Activated naive CD8-positive, alpha-beta T cell treated with anti-CD3 and anti-CD28 coated beads, Interleukin-2, amount 50 U/mL, for 24 hours (primary cell): ENCODE data around the gene HYI.
A peak's percentile ranks its signal among the peaks of the same experiment; 100 is the strongest.

Experiments
- ATAC-seq: fragments of 150-1000 bp; cut with Tn5 transposase; one replicate; pipeline ENCODE4 v1.10.0; 2021
- DNase-seq: peaks from one replicate; pipeline ENCODE4 v3.0.0; 2021
- H3K27ac Mint-ChIP-seq: one replicate; pipeline ENCODE4 v1.8.0; 2021; ENCODE audit warnings: mild to moderate bottlenecking, mixed read lengths
- H3K27me3 Mint-ChIP-seq: one replicate; pipeline ENCODE4 v1.8.0; 2021; ENCODE audit warnings: mixed read lengths
- H3K36me3 Mint-ChIP-seq: one replicate; pipeline ENCODE4 v1.8.0; 2021; ENCODE audit warnings: low read depth, mixed read lengths
- H3K4me1 Mint-ChIP-seq: one replicate; pipeline ENCODE4 v1.8.0; 2021; ENCODE audit warnings: mixed read lengths
- H3K4me3 Mint-ChIP-seq: one replicate; pipeline ENCODE4 v1.8.0; 2021; ENCODE audit warnings: mild to moderate bottlenecking, moderate library complexity, mixed read lengths
- H3K9me3 Mint-ChIP-seq: one replicate; pipeline ENCODE4 v1.8.0; 2021; ENCODE audit warnings: mixed read lengths

The HYI gene

GRCh38 chr1:43443197-43443946 lies 10.4 kb downstream of the HYI start:
- H3K27ac Mint-ChIP-seq, result no peak overlapping the region
- ATAC-seq, result no peak
- H3K27me3 Mint-ChIP-seq, result no peaks in the 10 kb centered on the region
- no peaks in the 10 kb centered on the region for H3K4me1 Mint-ChIP-seq
- no peak for DNase-seq
- H3K4me3 Mint-ChIP-seq, result no peak overlapping the region
- H3K9me3 Mint-ChIP-seq, result no peaks in the 10 kb centered on the region
- peaks cover 12% of the 10 kb centered on the region for H3K36me3 Mint-ChIP-seq

GRCh38 chr1:43442756-43443155 lies 11.0 kb downstream of the HYI start:
- peaks cover 12% of the 10 kb centered on the region for H3K36me3 Mint-ChIP-seq
- no peak overlapping the region for H3K27ac Mint-ChIP-seq
- H3K27me3 Mint-ChIP-seq, result no peaks in the 10 kb centered on the region
- no peaks in the 10 kb centered on the region for H3K9me3 Mint-ChIP-seq
- H3K4me3 Mint-ChIP-seq, result no peak overlapping the region
- DNase-seq (no peak), ATAC-seq (no peak)
- H3K4me1 Mint-ChIP-seq, result no peaks in the 10 kb centered on the region

GRCh38 chr1:43441894-43442637 lies 11.7 kb downstream of the HYI start:
- no peaks in the 10 kb centered on the region for H3K9me3 Mint-ChIP-seq
- H3K27ac Mint-ChIP-seq, result no peak overlapping the region
- H3K36me3 Mint-ChIP-seq, result peaks cover 12% of the 10 kb centered on the region
- no peak overlapping the region for H3K4me3 Mint-ChIP-seq
- DNase-seq (no peak), ATAC-seq (no peak)
- H3K4me1 Mint-ChIP-seq, result no peaks in the 10 kb centered on the region
- H3K27me3 Mint-ChIP-seq, result no peaks in the 10 kb centered on the region

- Mint-ChIP-seq H3K36me3 (peaks cover 12% of the 10 kb centered on the region), H3K9me3 (no peaks in the 10 kb centered on the region), H3K27me3 (no peaks in the 10 kb centered on the region), H3K27ac (no peak overlapping the region), H3K4me3 (no peak overlapping the region), H3K4me1 (no peaks in the 10 kb centered on the region)
- no peak for ATAC-seq
- DNase-seq, result no peak
These were observed 12.4 kb downstream of the HYI start for GRCh38 chr1:43441166-43441893.

- ATAC-seq (no peak), DNase-seq (no peak)
- H3K27ac Mint-ChIP-seq, result no peak overlapping the region
- H3K36me3 Mint-ChIP-seq, result peaks cover 14% of the 10 kb centered on the region
- H3K9me3 Mint-ChIP-seq, result no peaks in the 10 kb centered on the region
- no peak overlapping the region for H3K4me3 Mint-ChIP-seq
- no peaks in the 10 kb centered on the region for H3K27me3 Mint-ChIP-seq
- no peaks in the 10 kb centered on the region for H3K4me1 Mint-ChIP-seq
These were observed 13.4 kb downstream of the HYI start for GRCh38 chr1:43440358-43440757.

- Mint-ChIP-seq H3K27ac (no peak overlapping the region), H3K4me1 (no peaks in the 10 kb centered on the region), H3K27me3 (no peaks in the 10 kb centered on the region), H3K4me3 (no peak overlapping the region), H3K9me3 (no peaks in the 10 kb centered on the region), H3K36me3 (peaks cover 16% of the 10 kb centered on the region)
- no peak for ATAC-seq
- DNase-seq, result no peak
These were observed 13.9 kb downstream of the HYI start for GRCh38 chr1:43439781-43440180.

- no peak for ATAC-seq
- no peak for DNase-seq
- Mint-ChIP-seq H3K4me3 (no peak overlapping the region), H3K27me3 (no peaks in the 10 kb centered on the region), H3K4me1 (no peaks in the 10 kb centered on the region), H3K9me3 (no peaks in the 10 kb centered on the region), H3K27ac (no peak overlapping the region), H3K36me3 (peaks cover 11% of the 10 kb centered on the region)
These were observed 14.7 kb downstream of the HYI start for GRCh38 chr1:43438953-43439581.

GRCh38 chr1:43438576-43438952 lies 15.2 kb downstream of the HYI start:
- Mint-ChIP-seq H3K36me3 (peaks cover 14% of the 10 kb centered on the region), H3K4me3 (no peak overlapping the region), H3K27ac (no peak overlapping the region), H3K9me3 (no peaks in the 10 kb centered on the region), H3K4me1 (no peaks in the 10 kb centered on the region), H3K27me3 (no peaks in the 10 kb centered on the region)
- ATAC-seq, result no peak
- no peak for DNase-seq

GRCh38 chr1:43438006-43438405 lies 15.7 kb downstream of the HYI start:
- no peak for ATAC-seq
- Mint-ChIP-seq H3K9me3 (no peaks in the 10 kb centered on the region), H3K27ac (no peak overlapping the region), H3K4me3 (no peak overlapping the region), H3K4me1 (no peaks in the 10 kb centered on the region), H3K27me3 (no peaks in the 10 kb centered on the region), H3K36me3 (peaks cover 14% of the 10 kb centered on the region)
- no peak for DNase-seq

- H3K27me3 Mint-ChIP-seq, result no peaks in the 10 kb centered on the region
- H3K27ac Mint-ChIP-seq, result no peak overlapping the region
- DNase-seq (no peak), ATAC-seq (no peak)
- H3K9me3 Mint-ChIP-seq, result no peaks in the 10 kb centered on the region
- no peaks in the 10 kb centered on the region for H3K4me1 Mint-ChIP-seq
- peaks cover 12% of the 10 kb centered on the region for H3K36me3 Mint-ChIP-seq
- no peak overlapping the region for H3K4me3 Mint-ChIP-seq
These were observed 16.4 kb downstream of the HYI start for GRCh38 chr1:43437031-43437973.

GRCh38 chr1:43436371-43436770 lies 17.4 kb downstream of the HYI start:
- Mint-ChIP-seq H3K9me3 (no peaks in the 10 kb centered on the region), H3K4me1 (no peaks in the 10 kb centered on the region), H3K36me3 (peaks cover 16% of the 10 kb centered on the region), H3K4me3 (no peak overlapping the region), H3K27ac (no peak overlapping the region), H3K27me3 (no peaks in the 10 kb centered on the region)
- no peak for ATAC-seq
- no peak for DNase-seq

GRCh38 chr1:43435146-43436145 lies 18.3 kb downstream of the HYI start:
- Mint-ChIP-seq H3K4me3 (no peak overlapping the region), H3K27ac (peak overlapping the region; percentile 11), H3K4me1 (no peaks in the 10 kb centered on the region), H3K36me3 (peaks cover 19% of the 10 kb centered on the region), H3K27me3 (no peaks in the 10 kb centered on the region), H3K9me3 (no peaks in the 10 kb centered on the region)
- ATAC-seq, result no peak
- no peak for DNase-seq

GRCh38 chr1:43434256-43434655 lies 19.5 kb downstream of the HYI start:
- Mint-ChIP-seq H3K27me3 (no peaks in the 10 kb centered on the region), H3K4me3 (no peak overlapping the region), H3K9me3 (no peaks in the 10 kb centered on the region), H3K27ac (no peak overlapping the region), H3K36me3 (peaks cover 21% of the 10 kb centered on the region), H3K4me1 (no peaks in the 10 kb centered on the region)
- DNase-seq (no peak), ATAC-seq (no peak)
